Measurements from ENCODE around the gene VCL. TPM values are rescaled to one million over a fixed set of nuclear protein-coding genes. Genes with fewer than 3 reads are reported as not detected.
"Not testable (repeated sequence)": the region's sequence is repeated elsewhere in the genome, so short reads cannot be mapped to it uniquely, and the experiment has no call there.

Gene VCL
- total RNA-seq, 1 donor from 2014 or later, result 410 TPM

DNA sequence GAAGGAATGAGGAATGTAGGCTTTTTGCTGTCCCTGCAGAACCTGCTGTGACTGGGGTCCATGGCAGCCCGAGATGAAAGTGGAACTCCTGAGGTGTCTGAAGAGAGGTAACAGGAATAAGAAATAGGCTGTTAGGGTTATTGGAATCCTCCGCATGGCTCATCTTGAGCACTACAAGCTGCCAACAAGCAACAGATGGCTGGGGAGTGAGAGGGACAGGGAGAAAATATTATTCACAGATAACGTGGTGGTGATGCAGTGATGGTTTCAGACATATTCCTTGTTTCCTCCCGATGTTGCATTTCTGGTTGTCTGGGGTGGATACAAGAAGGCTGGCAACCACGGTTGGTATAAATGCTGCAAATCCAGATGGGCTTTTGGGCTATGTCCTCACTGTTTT is 106.6 kb downstream of the VCL start:
- DNase-seq (ENCODE audit: low spot score), result no peak

DNA sequence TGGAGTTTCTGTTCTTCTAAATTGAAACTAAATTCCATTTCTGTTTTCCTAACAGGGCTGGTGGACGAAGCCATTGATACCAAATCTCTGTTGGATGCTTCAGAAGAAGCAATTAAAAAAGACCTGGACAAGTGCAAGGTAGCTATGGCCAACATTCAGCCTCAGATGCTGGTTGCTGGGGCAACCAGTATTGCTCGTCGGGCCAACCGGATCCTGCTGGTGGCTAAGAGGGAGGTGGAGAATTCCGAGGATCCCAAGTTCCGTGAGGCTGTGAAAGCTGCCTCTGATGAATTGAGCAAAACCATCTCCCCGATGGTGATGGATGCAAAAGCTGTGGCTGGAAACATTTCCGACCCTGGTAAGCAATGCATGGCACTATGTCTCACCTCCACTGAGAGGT is 107.1 kb downstream of the VCL start:
- no peak for DNase-seq (ENCODE audit: low spot score)

DNA sequence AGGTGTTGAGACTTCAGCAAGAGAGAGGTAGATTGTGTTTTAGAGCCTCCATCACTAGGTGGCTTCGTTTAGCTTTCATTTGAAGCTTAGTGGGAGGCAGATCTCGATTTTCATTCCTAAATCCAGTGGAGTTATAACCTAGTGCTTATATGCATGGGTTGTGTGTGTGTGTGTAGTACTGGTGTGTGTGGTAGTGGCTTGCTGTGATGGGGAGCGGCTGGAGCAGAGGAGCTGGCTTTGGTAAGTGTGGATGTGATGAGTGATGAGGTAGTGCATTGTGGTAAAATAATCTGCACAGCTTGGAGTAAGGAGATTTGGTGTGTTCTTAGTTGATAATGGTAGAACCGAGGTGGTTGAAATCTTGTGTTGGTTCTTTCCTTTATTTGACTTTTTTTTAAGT is 109.5 kb downstream of the VCL start:
- no peak for DNase-seq (ENCODE audit: low spot score)

GRCh38 chr10:74109452-74109851 is 111.5 kb downstream of the VCL start:
- DNase-seq (ENCODE audit: low spot score), result no peak

- no peak for DNase-seq (ENCODE audit: low spot score)
Observed at GRCh38 chr10:74110120-74110519, 112.2 kb downstream of the VCL start.

DNA sequence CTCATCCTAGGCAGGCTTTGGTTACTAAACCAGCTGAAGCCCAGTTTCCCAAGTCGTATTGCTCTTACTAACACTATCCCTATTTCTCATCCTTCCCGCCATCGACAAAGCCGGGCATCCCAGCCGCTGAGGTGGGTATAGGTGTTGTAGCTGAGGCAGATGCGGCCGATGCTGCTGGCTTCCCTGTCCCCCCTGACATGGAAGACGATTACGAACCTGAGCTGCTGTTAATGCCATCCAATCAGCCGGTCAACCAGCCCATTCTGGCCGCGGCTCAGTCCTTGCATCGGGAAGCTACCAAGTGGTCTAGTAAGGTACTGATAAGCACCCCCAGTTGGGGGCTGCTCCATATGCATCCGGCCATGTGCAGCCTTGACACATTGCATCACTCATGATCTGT is 113.9 kb downstream of the VCL start:
- no peak for DNase-seq (ENCODE audit: low spot score)

- DNase-seq (ENCODE audit: low spot score), result no peak
Observed at GRCh38 chr10:74113546-74113945, 115.6 kb downstream of the VCL start.

- DNase-seq (ENCODE audit: low spot score), result no peak
Observed at GRCh38 chr10:74114041-74114448, 116.1 kb downstream of the VCL start.

DNA sequence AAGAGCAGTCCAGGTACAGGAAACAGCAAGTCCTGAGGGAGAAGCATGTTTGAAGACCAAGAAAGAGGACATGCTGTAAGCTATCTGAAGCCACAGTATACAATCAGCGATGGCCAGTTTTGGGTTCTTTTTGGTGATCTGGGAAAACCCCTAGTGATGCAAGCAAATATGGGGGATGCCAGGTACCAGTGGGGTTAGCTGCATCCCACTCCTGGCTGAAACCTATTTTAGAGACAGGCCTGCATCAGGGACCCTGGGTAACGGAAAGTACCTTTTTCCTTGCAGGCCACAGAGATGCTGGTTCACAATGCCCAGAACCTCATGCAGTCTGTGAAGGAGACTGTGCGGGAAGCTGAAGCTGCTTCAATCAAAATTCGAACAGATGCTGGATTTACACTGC is 119.8 kb downstream of the VCL start:
- DNase-seq (ENCODE audit: low spot score), result no peak

- DNase-seq (ENCODE audit: low spot score), result no peak
Observed at GRCh38 chr10:74118804-74119203, 120.9 kb downstream of the VCL start.

- DNase-seq (ENCODE audit: low spot score), result no peak
Observed at GRCh38 chr10:74120911-74121310, 123.0 kb downstream of the VCL start.

GRCh38 chr10:74121368-74121767 is 123.5 kb downstream of the VCL start:
- peak; percentile 82 for DNase-seq (ENCODE audit: low spot score)

GRCh38 chr10:74122060-74122459 is 124.1 kb downstream of the VCL start:
- DNase-seq (ENCODE audit: low spot score), result no peak

GRCh38 chr10:74123081-74123480 is 125.2 kb downstream of the VCL start:
- no peak for DNase-seq (ENCODE audit: low spot score)

DNA sequence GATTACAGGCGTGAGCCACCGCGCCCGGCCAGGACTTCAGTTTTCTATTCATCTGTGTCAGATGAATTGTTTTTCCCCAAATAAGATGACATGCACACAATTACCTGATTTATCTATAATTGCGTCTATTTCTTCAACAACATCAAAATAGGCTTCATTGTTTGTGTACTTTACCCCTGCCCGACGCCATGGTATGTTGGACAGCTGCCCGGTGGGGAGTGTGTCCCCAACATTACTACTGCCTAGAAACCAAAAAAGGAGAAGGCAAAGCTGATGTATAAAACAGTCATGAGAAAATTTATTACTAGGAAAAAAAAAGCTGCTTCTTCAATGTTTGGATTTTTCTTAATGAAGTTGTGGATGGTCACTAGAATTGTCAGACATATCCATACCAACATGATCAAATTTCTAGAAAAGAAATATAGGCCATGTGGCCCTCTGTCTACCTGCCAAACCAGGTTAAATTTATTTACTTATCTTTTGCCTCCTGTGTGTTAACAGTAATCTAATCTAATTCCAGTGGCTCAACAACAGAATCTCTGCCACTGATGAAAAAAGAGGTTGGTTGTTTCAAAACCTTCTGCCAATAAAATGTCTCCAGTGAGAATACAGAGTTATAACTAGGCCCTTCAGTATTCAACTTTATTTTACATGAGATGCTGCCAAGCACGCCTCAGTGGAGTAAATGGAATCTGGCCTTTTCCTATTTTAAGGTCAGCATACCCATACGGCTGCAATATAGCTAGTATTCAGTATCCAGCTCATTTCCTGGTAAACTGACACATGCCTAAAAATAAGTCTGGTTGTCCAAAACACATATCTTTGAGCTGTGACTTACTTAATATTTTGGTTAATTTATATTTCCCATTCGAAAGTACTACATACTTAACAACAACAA is 136.3 kb downstream of the VCL start:
- DNase-seq (ENCODE audit: low spot score), result no peak

DNA sequence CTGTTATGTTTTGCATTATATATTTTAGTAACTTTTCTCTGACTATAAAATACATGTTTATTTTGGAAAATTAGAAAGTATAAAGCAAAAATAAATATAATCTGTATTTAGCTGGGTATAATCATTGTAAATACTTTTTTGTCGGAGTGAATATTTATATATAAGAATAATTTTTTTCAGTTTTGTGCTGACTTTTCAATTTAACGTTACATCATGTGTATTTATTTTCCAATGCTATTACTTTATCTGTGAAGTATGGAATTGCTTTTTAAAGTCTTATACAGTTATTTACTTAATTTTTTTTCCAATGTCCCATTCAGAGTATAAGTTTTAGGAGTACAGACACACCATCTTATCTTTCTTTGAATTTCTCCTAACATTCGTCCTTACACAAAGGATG is 137.5 kb downstream of the VCL start:
- DNase-seq (ENCODE audit: low spot score), result no peak

DNA sequence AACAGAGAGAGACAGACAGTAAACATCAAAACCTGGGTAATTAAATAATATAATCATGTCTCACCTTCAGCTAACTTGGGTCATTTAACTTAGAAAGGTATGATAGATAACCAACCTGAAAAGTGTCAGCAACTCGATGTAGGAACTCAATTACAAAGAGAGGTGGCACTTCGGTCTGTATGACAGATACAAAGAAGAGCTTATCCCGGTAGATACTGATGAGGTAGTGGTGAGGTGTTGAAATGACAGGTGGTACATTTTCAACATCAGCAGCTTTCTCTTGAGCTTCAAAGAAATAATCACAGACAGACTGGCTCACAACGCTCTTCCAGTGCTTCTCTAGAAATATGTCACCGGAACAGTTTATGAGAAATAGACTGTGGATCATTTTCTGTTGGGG is 140.1 kb downstream of the VCL start:
- DNase-seq (ENCODE audit: low spot score), result no peak

DNA sequence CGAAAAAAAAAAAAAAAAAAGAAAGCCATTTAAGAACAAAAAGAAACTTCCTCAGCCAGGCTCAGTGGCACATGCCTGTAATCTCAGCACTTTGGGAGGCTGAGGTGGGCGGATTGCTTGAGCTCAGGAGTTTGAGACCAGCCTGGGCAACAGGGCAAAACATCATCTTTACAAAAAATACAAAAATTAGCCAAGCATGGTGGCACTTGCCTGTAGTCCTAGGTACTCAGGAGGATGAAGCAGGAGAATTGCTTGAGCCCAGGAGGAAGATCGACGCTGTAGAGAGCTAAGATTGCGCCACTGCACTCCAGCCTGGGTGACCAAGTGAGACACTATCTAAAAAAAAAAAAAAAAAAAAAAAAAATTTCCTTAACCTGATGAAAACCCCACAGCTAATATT is 140.7 kb downstream of the VCL start:
- DNase-seq (ENCODE audit: low spot score), result not testable (repeated sequence)

DNA sequence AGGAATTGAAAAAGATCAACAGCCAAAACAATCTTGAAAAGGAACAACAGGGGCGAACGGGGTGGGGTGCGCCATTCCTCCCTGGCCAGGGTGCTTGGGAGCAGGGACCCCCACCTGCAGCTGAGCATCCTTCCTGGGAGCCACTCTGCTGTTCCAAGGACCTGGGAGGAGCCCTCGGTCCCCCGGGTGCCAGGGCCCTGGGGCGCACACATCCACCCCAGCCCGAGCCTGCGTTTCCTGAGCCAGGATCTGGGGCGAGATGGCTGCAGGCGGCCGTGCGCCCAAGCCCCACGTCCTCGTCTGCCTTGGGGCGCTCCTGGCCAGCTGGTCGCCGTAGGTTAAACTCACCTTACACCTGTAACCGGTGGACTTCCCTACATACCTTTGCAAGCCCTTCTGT is 142.1 kb downstream of the VCL start:
- DNase-seq (ENCODE audit: low spot score), result no peak

- DNase-seq (ENCODE audit: low spot score), result no peak
Observed at GRCh38 chr10:74140553-74140952, 142.6 kb downstream of the VCL start.

- DNase-seq (ENCODE audit: low spot score), result peak; percentile 97
Observed at GRCh38 chr10:74145133-74145532, 147.2 kb downstream of the VCL start.

DNA sequence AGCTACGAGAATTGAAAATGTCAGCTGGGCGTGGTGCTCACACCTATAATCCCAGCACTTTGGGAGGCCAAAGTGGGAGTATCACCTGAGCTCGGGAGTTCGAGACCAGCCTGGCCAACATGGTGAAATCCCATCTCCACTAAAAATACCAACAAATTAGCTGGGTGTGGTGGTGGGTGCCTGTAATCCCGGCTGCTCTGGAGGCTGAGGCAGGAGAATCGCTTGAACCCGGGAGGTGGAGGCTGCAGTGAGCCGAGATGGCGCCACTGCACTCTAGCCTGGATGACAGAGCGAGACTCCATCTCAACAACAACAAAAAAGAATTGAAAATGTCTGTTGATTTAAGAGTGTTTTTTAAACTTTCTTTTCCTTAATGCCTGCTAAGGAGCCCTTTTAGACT is 149.1 kb downstream of the VCL start:
- not testable (repeated sequence) for DNase-seq (ENCODE audit: low spot score)

DNA sequence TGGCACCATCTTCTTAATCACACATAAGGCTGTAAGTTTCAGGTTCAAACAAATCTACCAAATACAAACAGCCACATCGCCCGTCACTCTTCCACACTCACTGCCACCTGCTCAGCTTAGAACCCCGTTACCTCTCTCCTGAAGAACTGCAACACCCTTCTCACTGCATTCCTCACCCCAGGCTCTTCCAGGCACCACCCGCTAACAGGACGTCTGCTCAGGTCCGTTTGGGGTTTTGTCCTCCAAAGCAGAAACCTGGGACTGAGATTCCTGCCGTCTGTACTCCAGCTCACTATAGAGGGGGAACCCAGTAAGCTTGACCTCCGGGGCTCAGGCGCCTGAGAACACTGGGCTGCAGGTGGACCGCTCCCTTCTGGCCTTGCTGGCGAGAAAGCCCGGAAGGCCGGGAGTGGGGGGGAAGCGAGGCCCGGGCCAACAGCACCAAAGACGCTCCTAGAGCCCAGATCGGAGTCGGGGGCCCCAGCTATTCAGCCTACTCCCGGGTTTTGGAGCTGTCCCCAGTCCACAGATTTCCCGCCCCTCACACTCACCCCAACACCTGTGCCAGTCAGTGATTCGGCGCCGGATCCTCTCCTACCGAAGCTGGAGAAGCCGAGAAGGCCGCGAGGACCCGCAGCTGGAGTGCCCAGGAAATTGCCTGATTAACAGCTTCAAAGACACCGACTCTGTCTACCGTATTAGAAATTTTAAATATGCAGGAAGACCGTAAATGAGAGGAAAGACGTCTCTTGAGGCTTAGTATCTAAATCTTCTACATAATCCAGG is 152.5 kb downstream of the VCL start, which contains the start of gene AP3M1:
AP3M1 (minus strand) TSS at position 625 of the 786 bp plus-strand sequence. CDS start 12,449 bp downstream, outside the sequence.
- DNase-seq (ENCODE audit: low spot score), result no peak

All from umbilical cord (tissue), 2 donors.